SK-N-SH (cell line): ENCODE results near the gene PDE6A. TPM values are rescaled to one million over a fixed set of nuclear protein-coding genes. Genes with fewer than 3 reads are reported as not detected.
"Not testable (repeated sequence)": the region's sequence is repeated elsewhere in the genome, so short reads cannot be mapped to it uniquely, and the experiment has no call there.

ENCODE experiments used
- CTCF ChIA-PET: fragments of 300-600, 350-600 bp; formaldehyde crosslinking; extraction: SDS; loops from one replicate; lab custom pipeline; 2021; lab: Yijun Ruan, JAX
- POLR2A ChIA-PET: fragments of 350-600 bp; sonication (Branson Sonifier 250); formaldehyde crosslinking; extraction: SDS; loops from one replicate; lab custom pipeline; 2020; ENCODE audit warnings: antibody characterized with exemption, inconsistent platforms; lab: Yijun Ruan, JAX
- DNase-seq: peaks from one replicate; pipeline ENCODE4 v3.0.0; 2012
- H2AFZ ChIP-seq: fragments of 200-600 bp; sonication (generic); 2 replicates; pipeline ENCODE4 v1.8.1; 2016; ENCODE audit warnings: antibody characterized with exemption, mild to moderate bottlenecking, low read depth
- H3F3A ChIP-seq: fragments of 200-600 bp; sonication (generic); replicated peaks from 2 replicates; pipeline ENCODE3; 2016; ENCODE audit warnings: antibody characterized with exemption, mild to moderate bottlenecking; ENCODE audit not compliant: insufficient read depth
- H3K27ac ChIP-seq, 2 experiments: fragments of 200-500 bp in 1 of 2; fragments of 200-600 bp in 1 of 2; sonication (Bioruptor generic) in 1 of 2; sonication (generic), shearing (Covaris generic) in 1 of 2; 2 replicates each; pipeline versions ENCODE4 v1.5.1 to v1.6.1; 2014 to 2016; ENCODE audit warnings: low read depth in 2 of 2, inconsistent platforms in 1 of 2, low read length in 1 of 2, mild to moderate bottlenecking in 1 of 2, mixed read lengths in 1 of 2
- H3K27me3 ChIP-seq: fragments of 200-600 bp; sonication (generic), shearing (Covaris generic); 2 replicates; pipeline ENCODE4 v1.6.1; 2016; ENCODE audit warnings: mixed run types; ENCODE audit not compliant: insufficient read depth
- H3K36me3 ChIP-seq, 2 experiments: fragments of 200-500 bp in 1 of 2; fragments of 200-600 bp in 1 of 2; sonication (Bioruptor generic) in 1 of 2; sonication (generic) in 1 of 2; replicated peaks in 1 of 2; 2 replicates each; pipeline versions ENCODE3 to v1.5.1; 2014 to 2016; ENCODE audit warnings: low read length in 1 of 2, mild to moderate bottlenecking in 1 of 2; ENCODE audit not compliant: insufficient read depth in 2 of 2, control insufficient read depth in 1 of 2
- H3K4me1 ChIP-seq, 2 experiments: fragments of 200-500 bp in 1 of 2; fragments of 200-600 bp in 1 of 2; sonication (Bioruptor generic) in 1 of 2; sonication (generic), shearing (Covaris generic) in 1 of 2; 2 replicates each; pipeline versions ENCODE4 v1.5.1 to v1.6.1; 2014 to 2016; ENCODE audit warnings: low read depth in 1 of 2, low read length in 1 of 2, mixed run types in 1 of 2; ENCODE audit not compliant: insufficient read depth in 2 of 2, control insufficient read depth in 1 of 2
- H3K4me2 ChIP-seq: fragments of 200-600 bp; sonication (generic), shearing (Covaris generic); 2 replicates; pipeline ENCODE4 v1.6.1; 2017; ENCODE audit warnings: mixed run types
- H3K4me3 ChIP-seq, 2 experiments: fragments of 200-500 bp in 1 of 2; fragments of 200-600 bp in 1 of 2; sonication (Bioruptor generic) in 1 of 2; sonication (generic), shearing (Covaris generic) in 1 of 2; 2 replicates each; pipeline versions ENCODE4 v1.5.1 to v1.8.1; 2014 to 2016; ENCODE audit warnings: low read depth in 2 of 2, inconsistent platforms in 1 of 2, low read length in 1 of 2, mild to moderate bottlenecking in 1 of 2, mixed read lengths in 1 of 2, moderate library complexity in 1 of 2
- H3K79me2 ChIP-seq: fragments of 200-600 bp; sonication (generic); 2 replicates; pipeline ENCODE4 v1.8.1; 2017; ENCODE audit warnings: mild to moderate bottlenecking; ENCODE audit not compliant: insufficient read depth
- H3K9ac ChIP-seq: fragments of 200-600 bp; sonication (generic); 2 replicates; pipeline ENCODE4 v1.6.1; 2017; ENCODE audit warnings: mixed run types
- H3K9me2 ChIP-seq: fragments of 200-600 bp; sonication (generic); 2 replicates; pipeline ENCODE4 v1.6.1; 2017; ENCODE audit warnings: mixed run types
- H3K9me3 ChIP-seq: fragments of 200-600 bp; sonication (generic); 2 replicates; pipeline ENCODE4 v1.6.1; 2017; ENCODE audit warnings: mixed run types, mild to moderate bottlenecking, moderate library complexity
- H4K20me1 ChIP-seq: fragments of 200-600 bp; sonication (generic); 2 replicates; pipeline ENCODE4 v1.6.1; 2017; ENCODE audit warnings: mild to moderate bottlenecking, mixed run types; ENCODE audit not compliant: insufficient read depth
- CHD2 ChIP-seq: fragments of 150-350 bp; IDR thresholded peaks from 2 replicates; pipeline ENCODE4 v1.6.1; 2018; ENCODE audit warnings: low read length; ENCODE audit not compliant: partially characterized antibody
- CTCF ChIP-seq: fragments of 200-600 bp; sonication (generic); IDR thresholded peaks from 2 replicates; pipeline ENCODE4 v1.6.1; 2017; ENCODE audit warnings: antibody characterized with exemption, mild to moderate bottlenecking, moderate library complexity
- FOSL2 ChIP-seq: IDR thresholded peaks from 2 replicates; pipeline ENCODE4 v1.4.0; 2012; ENCODE audit warnings: low read depth, mild to moderate bottlenecking, moderate library complexity, borderline replicate concordance
- FOXJ3 ChIP-seq: sonication (generic); formaldehyde crosslinking; IDR thresholded peaks from 2 replicates; pipeline ENCODE4 v1.5.1; 2020; ENCODE audit warnings: mild to moderate bottlenecking, missing genetic modification reagents
- MXI1 ChIP-seq: IDR thresholded peaks from 2 replicates; pipeline ENCODE4 v1.6.1; 2012; ENCODE audit warnings: mild to moderate bottlenecking, low read depth, low read length, improper control_type of control experiment
- NRF1 ChIP-seq: IDR thresholded peaks from 2 replicates; pipeline ENCODE4 v1.6.1; 2012; ENCODE audit warnings: low read depth, mild to moderate bottlenecking, low read length
- RAD21 ChIP-seq: IDR thresholded peaks from 2 replicates; pipeline ENCODE4 v1.6.1; 2012; ENCODE audit warnings: mild to moderate bottlenecking, low read length
- RCOR1 ChIP-seq: fragments of 150-350 bp; IDR thresholded peaks from 2 replicates; pipeline ENCODE4 v1.6.1; 2017; ENCODE audit warnings: antibody characterized with exemption, low read length
- REST ChIP-seq: IDR thresholded peaks from 2 replicates; pipeline ENCODE4 v1.6.1; 2012; ENCODE audit warnings: mild to moderate bottlenecking, low read depth, low read length, moderate library complexity
- RFX5 ChIP-seq: IDR thresholded peaks from 2 replicates; pipeline ENCODE4 v1.6.1; 2012; ENCODE audit warnings: mild to moderate bottlenecking, improper control_type of control experiment, low read length
- RXRA ChIP-seq: IDR thresholded peaks from 2 replicates; pipeline ENCODE4 v1.4.0; 2012; ENCODE audit warnings: low read depth, mild to moderate bottlenecking, borderline replicate concordance
- SIN3A ChIP-seq: IDR thresholded peaks from 2 replicates; pipeline ENCODE4 v1.6.1; 2012; ENCODE audit warnings: low read depth, mild to moderate bottlenecking, low read length, moderate library complexity, borderline replicate concordance
- YY1 ChIP-seq: IDR thresholded peaks from 2 replicates; pipeline ENCODE4 v1.4.0; 2012; ENCODE audit warnings: low read depth, mild to moderate bottlenecking
- WGBS: methylation state at CpG from one replicate; pipeline ENCODE4 v1.1.6; 2017; ENCODE audit warnings: low lambda C conversion rate; 5-methylcytosine and 5-hydroxymethylcytosine counted together
- polyA plus RNA-seq, 3 experiments: library from polyadenylated mRNA; depleted of rRNA; stranded (reverse); fragments of >200 nt; gene quantifications; 2 replicates each; pipeline ENCODE4 v1.2.3, GENCODE V29; 2012
- TF ChIP-seq, protein P1 (sequence below): IDR thresholded peaks from 2 replicates; pipeline ENCODE4 v1.4.0; 2012; ENCODE audit warnings: low read depth, borderline replicate concordance
- TF ChIP-seq, protein P2 (sequence below): fragments of 150-350 bp; IDR thresholded peaks from 2 replicates; pipeline ENCODE4 v1.6.1; 2016; ENCODE audit warnings: mild to moderate bottlenecking, low read depth, low read length

The PDE6A gene
- polyA plus RNA-seq, 1 of the 3 experiments (the other 2 are of a cell fraction), result 0.05 TPM

DNA sequence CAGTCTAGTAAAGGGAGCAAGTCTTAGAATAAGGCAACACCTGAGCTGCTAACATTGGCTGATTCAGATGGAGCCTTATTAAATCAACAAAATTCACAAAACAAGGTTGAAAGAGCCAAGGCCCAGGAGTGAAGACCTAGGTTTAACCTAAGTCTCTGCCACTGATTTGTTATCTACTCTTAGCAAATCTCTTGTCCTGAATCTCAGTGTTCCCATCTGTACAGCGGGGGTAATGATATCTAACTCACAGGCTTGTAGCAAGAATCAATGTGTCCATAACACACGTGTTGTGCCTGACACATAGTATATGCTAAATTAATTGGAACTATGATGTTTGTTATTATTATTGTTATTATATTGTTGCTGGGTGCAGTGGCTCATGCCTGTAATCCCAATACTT lies 61.0 kb downstream of the PDE6A start:
- Histone ChIP-seq H3K36me3 (no peaks in the 10 kb centered on the region), H3K9me3 (no peaks in the 10 kb centered on the region), H3F3A (no peaks in the 10 kb centered on the region), H2AFZ (no peak overlapping the region), H3K27me3 (no peaks in the 10 kb centered on the region), H4K20me1 (no peaks in the 10 kb centered on the region), H3K4me1 (peaks cover 4 to 6% of the 10 kb centered on the region in 2 experiments; a peak in 2 of 4 replicates), H3K9me2 (no peaks in the 10 kb centered on the region), H3K9ac (no peak overlapping the region), H3K4me2 (no peak overlapping the region), H3K79me2 (no peaks in the 10 kb centered on the region), H3K27ac (no peak overlapping the region), H3K4me3 (no peak overlapping the region)
- ChIA-PET POLR2A (no interaction called here), CTCF (no interaction called here)
- TF ChIP-seq, protein P1, sequence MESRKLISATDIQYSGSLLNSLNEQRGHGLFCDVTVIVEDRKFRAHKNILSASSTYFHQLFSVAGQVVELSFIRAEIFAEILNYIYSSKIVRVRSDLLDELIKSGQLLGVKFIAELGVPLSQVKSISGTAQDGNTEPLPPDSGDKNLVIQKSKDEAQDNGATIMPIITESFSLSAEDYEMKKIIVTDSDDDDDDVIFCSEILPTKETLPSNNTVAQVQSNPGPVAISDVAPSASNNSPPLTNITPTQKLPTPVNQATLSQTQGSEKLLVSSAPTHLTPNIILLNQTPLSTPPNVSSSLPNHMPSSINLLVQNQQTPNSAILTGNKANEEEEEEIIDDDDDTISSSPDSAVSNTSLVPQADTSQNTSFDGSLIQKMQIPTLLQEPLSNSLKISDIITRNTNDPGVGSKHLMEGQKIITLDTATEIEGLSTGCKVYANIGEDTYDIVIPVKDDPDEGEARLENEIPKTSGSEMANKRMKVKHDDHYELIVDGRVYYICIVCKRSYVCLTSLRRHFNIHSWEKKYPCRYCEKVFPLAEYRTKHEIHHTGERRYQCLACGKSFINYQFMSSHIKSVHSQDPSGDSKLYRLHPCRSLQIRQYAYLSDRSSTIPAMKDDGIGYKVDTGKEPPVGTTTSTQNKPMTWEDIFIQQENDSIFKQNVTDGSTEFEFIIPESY, result no peak
- no peak for TF ChIP-seq RXRA
- TF ChIP-seq MXI1, result no peak
- TF ChIP-seq YY1, result no peak
- TF ChIP-seq CTCF, result no peak
- TF ChIP-seq CHD2, result no peak
- no peak for TF ChIP-seq REST
- no peak for TF ChIP-seq SIN3A
- no peak for TF ChIP-seq RAD21
- no peak for TF ChIP-seq NRF1
- no peak for TF ChIP-seq FOXJ3
- no peak for TF ChIP-seq RFX5
- TF ChIP-seq, protein P2, sequence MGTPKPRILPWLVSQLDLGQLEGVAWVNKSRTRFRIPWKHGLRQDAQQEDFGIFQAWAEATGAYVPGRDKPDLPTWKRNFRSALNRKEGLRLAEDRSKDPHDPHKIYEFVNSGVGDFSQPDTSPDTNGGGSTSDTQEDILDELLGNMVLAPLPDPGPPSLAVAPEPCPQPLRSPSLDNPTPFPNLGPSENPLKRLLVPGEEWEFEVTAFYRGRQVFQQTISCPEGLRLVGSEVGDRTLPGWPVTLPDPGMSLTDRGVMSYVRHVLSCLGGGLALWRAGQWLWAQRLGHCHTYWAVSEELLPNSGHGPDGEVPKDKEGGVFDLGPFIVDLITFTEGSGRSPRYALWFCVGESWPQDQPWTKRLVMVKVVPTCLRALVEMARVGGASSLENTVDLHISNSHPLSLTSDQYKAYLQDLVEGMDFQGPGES, result no peak
- no peak for TF ChIP-seq FOSL2
- no peak for TF ChIP-seq RCOR1
- 78% methylated on average over 2 of the region's 2 CpGs for WGBS
- DNase-seq, result no peak

- not testable (repeated sequence) for H3K9me3 ChIP-seq
- CTCF ChIA-PET, result interaction anchor here (1.2 kb wide), 1 partner anchor 48 kb away, joined by 3 read pairs; no protein-coding TSS in a partner anchor
These were observed 62.0 kb downstream of the PDE6A start for GRCh38 chr5:149882633-149883032.

More at GRCh38 chr5:149882633-149883032, 62.0 kb downstream of the PDE6A start:
- H3K36me3 ChIP-seq, H3K27ac ChIP-seq, H3K27me3 ChIP-seq, H3K4me2 ChIP-seq, H3K9ac ChIP-seq, H3K79me2 ChIP-seq, H3F3A ChIP-seq, H3K4me1 ChIP-seq, H4K20me1 ChIP-seq, POLR2A ChIA-PET, H3K4me3 ChIP-seq, H2AFZ ChIP-seq, H3K9me2 ChIP-seq, DNase-seq: not testable (repeated sequence)
- WGBS, result 92% methylated on average over 10 of the region's 10 CpGs
